Raji (cell line): ENCODE measurements around the gene CCDC169.

Experiments
- POLR2A ChIP-seq: IDR thresholded peaks from 2 replicates; pipeline ENCODE4 v1.6.1; 2011; ENCODE audit warnings: low read depth, low read length, control low read depth; ENCODE audit not compliant: insufficient read depth

CCDC169 gene

DNA sequence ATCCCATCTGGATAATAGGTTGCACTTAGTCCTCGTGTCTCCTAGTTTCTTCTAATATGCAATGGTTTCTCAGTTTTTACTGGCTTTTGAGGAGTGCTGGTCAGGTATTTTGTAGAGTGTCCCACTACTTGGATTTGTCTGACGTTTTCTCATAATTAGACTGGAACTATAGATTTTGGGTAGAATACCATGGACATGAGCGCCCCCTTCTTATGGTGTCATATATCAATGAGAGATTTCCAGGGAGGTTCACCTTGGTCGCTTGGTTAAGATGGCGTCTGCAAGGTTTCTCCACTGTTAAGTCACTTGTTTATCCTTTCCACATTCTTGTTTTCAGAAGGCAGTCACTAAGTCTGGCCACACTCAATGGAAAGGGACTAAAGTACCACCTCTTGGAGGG is 89.9 kb downstream of the CCDC169 start:
- no peak for TF ChIP-seq POLR2A

DNA sequence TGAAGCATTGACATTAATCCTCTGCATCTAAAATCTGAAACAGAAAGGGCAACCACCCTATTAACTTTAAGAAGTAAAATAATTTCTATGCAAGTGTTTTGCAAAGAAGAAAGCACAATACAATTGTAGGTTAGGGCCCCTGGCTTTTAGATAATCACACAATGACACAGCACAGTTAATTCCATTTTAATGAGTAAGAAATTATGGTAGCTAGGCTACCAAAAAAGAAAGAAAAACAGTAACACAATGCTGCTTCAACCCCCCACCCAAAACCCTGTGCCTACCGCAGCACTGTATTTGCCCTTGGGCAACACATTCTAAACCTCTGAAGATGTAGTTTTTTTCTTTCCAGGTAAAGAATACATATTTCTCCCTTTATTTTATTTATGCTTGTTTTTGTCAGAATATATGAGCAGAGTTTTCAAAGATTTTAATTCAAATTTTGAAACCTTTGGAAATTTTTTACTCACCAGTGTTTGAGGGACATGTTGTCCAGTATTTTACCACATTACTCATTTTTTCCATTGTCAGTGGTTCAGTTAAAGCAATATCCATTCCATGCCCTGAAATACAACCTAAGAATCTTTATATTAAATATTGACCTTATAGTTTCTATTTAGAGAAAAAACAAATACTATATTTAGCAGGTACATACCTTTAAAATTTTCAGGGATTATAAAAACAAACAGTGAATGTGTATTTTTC is 104.3 kb downstream of the CCDC169 start:
- TF ChIP-seq POLR2A, result no peak

DNA sequence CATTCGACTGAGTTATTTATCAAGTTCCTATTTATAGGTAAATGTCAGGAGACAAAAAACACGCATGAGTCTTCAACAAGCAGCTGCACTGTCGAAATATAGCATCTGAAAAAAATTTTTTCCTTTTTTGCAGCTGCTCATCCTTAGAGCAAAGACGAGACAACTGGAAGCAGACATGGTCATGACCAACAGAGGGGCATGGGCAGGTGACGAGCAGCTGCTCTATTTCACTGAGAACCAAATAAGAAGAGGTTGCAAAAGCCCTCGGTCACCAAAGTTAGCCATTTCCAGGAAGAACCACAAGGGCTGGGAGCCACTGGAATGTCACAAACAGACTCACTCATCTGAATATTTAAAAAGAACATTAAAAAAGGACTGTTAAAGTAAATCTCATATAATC is 105.4 kb downstream of the CCDC169 start:
- TF ChIP-seq POLR2A, result no peak

DNA sequence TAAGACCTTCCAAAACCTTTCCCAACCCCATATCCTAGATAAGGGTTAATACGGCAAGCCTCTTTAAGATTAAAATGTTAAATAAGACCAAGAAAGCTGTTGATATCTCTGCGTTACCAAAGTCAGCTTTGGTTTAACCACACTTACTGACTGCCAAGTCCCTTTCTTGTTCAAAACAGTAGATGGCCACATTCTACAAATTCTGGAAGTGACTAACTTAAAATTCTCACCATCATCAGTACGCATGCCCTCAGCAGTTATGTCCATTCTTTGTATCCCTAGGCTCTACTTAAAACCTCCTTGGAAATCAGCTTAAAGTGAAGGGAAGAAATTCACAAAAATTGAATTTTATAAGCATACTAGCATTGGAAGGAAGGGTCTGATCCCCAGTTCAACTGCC is 106.8 kb downstream of the CCDC169 start:
- no peak for TF ChIP-seq POLR2A

DNA sequence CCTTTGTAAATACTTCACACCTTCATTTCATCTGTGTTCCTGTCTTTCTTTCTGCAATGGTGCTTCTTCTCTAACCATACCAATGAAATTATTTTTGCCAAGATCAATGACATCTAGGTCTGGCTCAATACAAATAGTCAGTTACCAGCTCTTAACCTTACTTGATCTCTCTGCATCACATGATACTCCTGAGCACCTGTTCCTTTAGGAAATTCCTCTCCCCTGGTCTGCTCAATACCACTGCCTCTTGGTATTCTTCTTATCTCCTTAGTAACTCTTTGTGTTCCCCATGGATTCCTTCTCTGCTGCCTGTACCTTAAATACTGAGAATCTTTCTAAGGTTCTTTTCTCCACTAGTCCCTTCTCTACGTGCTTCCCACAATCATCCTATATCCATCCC is 109.2 kb downstream of the CCDC169 start:
- no peak for TF ChIP-seq POLR2A

DNA sequence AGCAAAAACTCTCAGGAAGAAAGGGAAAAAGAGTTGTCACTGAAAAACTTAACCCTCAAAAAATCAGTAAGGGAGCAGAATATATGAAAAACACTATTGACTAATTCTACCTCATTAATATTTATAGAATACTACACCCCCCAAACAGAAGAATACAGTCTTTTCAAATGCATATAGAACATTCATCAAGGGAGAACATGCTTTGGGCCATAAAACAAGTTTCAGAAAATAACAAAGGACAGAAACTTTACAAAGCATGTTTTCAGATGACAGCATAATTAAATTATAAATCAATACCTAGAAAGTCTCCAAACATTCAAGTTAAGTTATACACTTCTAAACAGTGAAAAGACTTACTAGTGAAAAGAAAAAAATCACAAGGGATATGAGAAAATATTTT is 113.7 kb downstream of the CCDC169 start:
- TF ChIP-seq POLR2A, result no peak
